DOHH2 (cell line): ENCODE results near the gene DPP10.

Experiments used
- CTCF ChIP-seq: fragments of 200-600 bp; sonication (generic); IDR thresholded peaks from one replicate; pipeline ENCODE4 v1.5.1; 2014; ENCODE audit warnings: antibody characterized with exemption, mild to moderate bottlenecking, low read depth, low read length; ENCODE audit not compliant: poor library complexity, severe bottlenecking
- EZH2phosphoT487 ChIP-seq: fragments of 200-600 bp; sonication (generic); IDR thresholded peaks from 2 replicates; pipeline ENCODE4 v1.6.1; 2017; ENCODE audit warnings: borderline replicate concordance, mild to moderate bottlenecking, antibody characterized with exemption, low read length, moderate library complexity, mixed read lengths

GRCh38 chr2:114933671-114934241 lies 491.3 kb downstream of the DPP10 start:
- no peak for TF ChIP-seq CTCF
- TF ChIP-seq EZH2phosphoT487 = no peak
